A549 (cell line): ENCODE results near the gene GDF9. TPM values are rescaled to one million over a fixed set of nuclear protein-coding genes. Genes with fewer than 3 reads are reported as not detected.

ENCODE experiments used
- ATAC-seq, 2 experiments: fragments of 200-7000 bp in 1 of 2; fragments of >200 bp in 1 of 2; cut with Nextera tagmentation in 1 of 2; cut with Tn5 transposase in 1 of 2; 3 replicates each; pipeline versions ENCODE4 v1.8.0 to v1.9.1; 2018 to 2020; ENCODE audit warnings: mild to moderate bottlenecking in 1 of 2, moderate library complexity in 1 of 2
- CTCF ChIA-PET: fragments of 300-600 bp; sonication (Branson Sonifier 250); formaldehyde crosslinking; extraction: SDS; loops from one replicate; lab custom pipeline; 2021; ENCODE audit warnings: antibody characterized with exemption, inconsistent platforms; lab: Yijun Ruan, JAX
- POLR2A ChIA-PET: fragments of 350-600 bp; formaldehyde crosslinking; extraction: SDS; loops from one replicate; lab custom pipeline; 2021; ENCODE audit warnings: antibody characterized with exemption, inconsistent platforms; lab: Yijun Ruan, JAX
- DNase-seq, 2 experiments: peaks; one replicate each; pipeline versions ENCODE4 v3.0.0 to v3.0.0-alpha.2; 2011 to 2016; ENCODE audit warnings: low read depth in 1 of 2, low spot score in 1 of 2
- FAIRE-seq: peaks from 2 replicates; lab custom pipeline; 2011; peaks lifted over from hg19 to GRCh38; lab: Jason Lieb, UNC
- H3K27ac ChIP-seq, 2 experiments: fragments of >200 bp; sonication (Bioruptor Twin); formaldehyde crosslinking; 3 replicates each; pipeline ENCODE4 v1.5.1; 2016 to 2017
- H3K4me1 ChIP-seq: fragments of >200 bp; sonication (Bioruptor Twin); formaldehyde crosslinking; 3 replicates; pipeline ENCODE4 v1.6.1; 2016
- H3K4me2 ChIP-seq: fragments of >200 bp; sonication (Bioruptor Twin); formaldehyde crosslinking; 3 replicates; pipeline ENCODE4 v1.6.1; 2016
- H3K4me3 ChIP-seq: fragments of >200 bp; sonication (Bioruptor Twin); formaldehyde crosslinking; 3 replicates; pipeline ENCODE4 v1.5.1; 2016
- H3K9me3 ChIP-seq: fragments of >200 bp; sonication (Bioruptor Twin); formaldehyde crosslinking; 3 replicates; pipeline ENCODE4 v1.6.1; 2016
- CEBPB ChIP-seq, 2 experiments: fragments of >200 bp in 1 of 2; sonication (Bioruptor Twin) in 1 of 2; formaldehyde crosslinking in 1 of 2; IDR thresholded peaks; 2 replicates each; pipeline ENCODE4 v1.6.1; 2012 to 2016
- E2F6 ChIP-seq: IDR thresholded peaks from 2 replicates; pipeline ENCODE4 v1.6.1; 2012; ENCODE audit warnings: low read depth, borderline replicate concordance
- EHF ChIP-seq: fragments of 250-450 bp; sonication (Bioruptor Pico); IDR thresholded peaks from 2 replicates; pipeline ENCODE4 v1.5.0; 2020; ENCODE audit warnings: mild to moderate bottlenecking
- FOSB ChIP-seq: fragments of 250-450 bp; sonication (Bioruptor Pico); IDR thresholded peaks from 2 replicates; pipeline ENCODE4 v1.5.0; 2020; ENCODE audit warnings: mild to moderate bottlenecking, moderate library complexity
- FOSL2 ChIP-seq, 2 experiments: fragments of 450-650 bp in 1 of 2; fragments of >200 bp in 1 of 2; sonication (Bioruptor Twin) in 1 of 2; formaldehyde crosslinking; IDR thresholded peaks; 2 replicates each; pipeline versions ENCODE4 v1.5.0 to v1.6.1; 2016 to 2020; ENCODE audit warnings: mild to moderate bottlenecking in 1 of 2, moderate library complexity in 1 of 2
- FOXS1 ChIP-seq: fragments of 250-450 bp; sonication (Bioruptor Pico); IDR thresholded peaks from 2 replicates; pipeline ENCODE4 v1.5.0; 2020; ENCODE audit warnings: mild to moderate bottlenecking, moderate library complexity
- GATA3 ChIP-seq: IDR thresholded peaks from 2 replicates; pipeline ENCODE4 v1.6.1; 2012; ENCODE audit warnings: borderline replicate concordance
- HDAC2 ChIP-seq: fragments of 200-600 bp; sonication (generic); IDR thresholded peaks from 2 replicates; pipeline ENCODE4 v1.6.1; 2016
- HOXA7 ChIP-seq: fragments of 250-450 bp; sonication (Bioruptor Pico); IDR thresholded peaks from 2 replicates; pipeline ENCODE4 v1.5.0; 2020; ENCODE audit warnings: mild to moderate bottlenecking, moderate library complexity
- HOXB5 ChIP-seq: fragments of 250-450 bp; sonication (Bioruptor Pico); IDR thresholded peaks from 2 replicates; pipeline ENCODE4 v1.5.0; 2020; ENCODE audit warnings: mild to moderate bottlenecking, moderate library complexity
- JUN ChIP-seq, 2 experiments: fragments of >200 bp; sonication (Bioruptor Twin); formaldehyde crosslinking; IDR thresholded peaks; 2 replicates in 1 of 2; 3 replicates in 1 of 2; pipeline ENCODE4 v1.6.1; 2016 to 2017
- KDM5A ChIP-seq: fragments of 200-600 bp; sonication (generic); IDR thresholded peaks from 2 replicates; pipeline ENCODE4 v1.6.1; 2016; ENCODE audit warnings: antibody characterized with exemption, mild to moderate bottlenecking
- PBX3 ChIP-seq: IDR thresholded peaks from 2 replicates; pipeline ENCODE4 v1.6.1; 2012
- RAD21 ChIP-seq, 2 experiments: fragments of >200 bp in 1 of 2; sonication (Bioruptor Twin) in 1 of 2; formaldehyde crosslinking in 1 of 2; IDR thresholded peaks in 1 of 2; conservative IDR thresholded peaks in 1 of 2; 2 replicates in 1 of 2; 3 replicates in 1 of 2; pipeline ENCODE4 v1.6.1; 2012 to 2018; ENCODE audit warnings: inconsistent platforms in 1 of 2
- SMC3 ChIP-seq: fragments of >200 bp; sonication (Bioruptor Twin); formaldehyde crosslinking; IDR thresholded peaks from 3 replicates; pipeline ENCODE4 v1.6.1; 2018; ENCODE audit warnings: inconsistent platforms
- WGBS: methylation state at CpG from one replicate; pipeline ENCODE4 v1.1.6; 2017; ENCODE audit errors: missing lambda C conversion rate; 5-methylcytosine and 5-hydroxymethylcytosine counted together
- polyA plus RNA-seq, 4 experiments: library from polyadenylated mRNA; depleted of rRNA in 3 of 4; stranded (reverse); fragments of >200 nt; fragmentation: RNase III in 1 of 4; extraction: RNeasy Plus Mini Kit Qiagen cat#74134 plus additional on column Dnase treatment in 1 of 4; gene quantifications; 2 replicates in 3 of 4; 3 replicates in 1 of 4; pipeline ENCODE4 v1.2.3, GENCODE V29; 2011 to 2017
- TF ChIP-seq, protein P1 (sequence below): fragments of >200 bp; sonication (Bioruptor Twin); formaldehyde crosslinking; IDR thresholded peaks from 3 replicates; pipeline ENCODE4 v1.5.1; 2016
- TF ChIP-seq, protein P2 (sequence below): fragments of 150-350 bp; IDR thresholded peaks from 2 replicates; pipeline ENCODE4 v1.6.1; 2014; ENCODE audit warnings: low read depth, mild to moderate bottlenecking, low read length

The GDF9 gene
- polyA plus RNA-seq, 2 of the 4 experiments (the other 2 are of a cell fraction), result 0.49 to 0.85 TPM

- no peak for FAIRE-seq
- H3K9me3 ChIP-seq, result no peaks in the 10 kb centered on the region
Observed at GRCh38 chr5:132821350-132821749, 44.9 kb downstream of the GDF9 start.

GRCh38 chr5:132820162-132820754 lies 46.0 kb downstream of the GDF9 start:
- Histone ChIP-seq H3K4me1 (0 out of 3 replicates have a peak, but pooled peaks cover 3% of the 10 kb centered on the region), H3K4me2 (peak overlapping the region; percentile 42), H3K27ac (peak overlapping the region in 1 of 2 experiments; percentile 49; a peak in 1 of 6 replicates), H3K9me3 (no peaks in the 10 kb centered on the region), H3K4me3 (no peak overlapping the region)
- ATAC-seq, result peak; percentile 84 to 96
- peak; percentile 90 for DNase-seq
- TF ChIP-seq E2F6 (no peak), JUN (IDR thresholded peaks at IDR 0.05) (no peak), RAD21 (conservative IDR thresholded peaks at IDR 0.05 in 1 of 2, IDR thresholded peaks at IDR 0.05 in 1 of 2) (peak; percentile 84 to 87), FOXS1 (no peak), PBX3 (no peak), SMC3 (peak; percentile 89), KDM5A (no peak)
- TF ChIP-seq, protein P1, sequence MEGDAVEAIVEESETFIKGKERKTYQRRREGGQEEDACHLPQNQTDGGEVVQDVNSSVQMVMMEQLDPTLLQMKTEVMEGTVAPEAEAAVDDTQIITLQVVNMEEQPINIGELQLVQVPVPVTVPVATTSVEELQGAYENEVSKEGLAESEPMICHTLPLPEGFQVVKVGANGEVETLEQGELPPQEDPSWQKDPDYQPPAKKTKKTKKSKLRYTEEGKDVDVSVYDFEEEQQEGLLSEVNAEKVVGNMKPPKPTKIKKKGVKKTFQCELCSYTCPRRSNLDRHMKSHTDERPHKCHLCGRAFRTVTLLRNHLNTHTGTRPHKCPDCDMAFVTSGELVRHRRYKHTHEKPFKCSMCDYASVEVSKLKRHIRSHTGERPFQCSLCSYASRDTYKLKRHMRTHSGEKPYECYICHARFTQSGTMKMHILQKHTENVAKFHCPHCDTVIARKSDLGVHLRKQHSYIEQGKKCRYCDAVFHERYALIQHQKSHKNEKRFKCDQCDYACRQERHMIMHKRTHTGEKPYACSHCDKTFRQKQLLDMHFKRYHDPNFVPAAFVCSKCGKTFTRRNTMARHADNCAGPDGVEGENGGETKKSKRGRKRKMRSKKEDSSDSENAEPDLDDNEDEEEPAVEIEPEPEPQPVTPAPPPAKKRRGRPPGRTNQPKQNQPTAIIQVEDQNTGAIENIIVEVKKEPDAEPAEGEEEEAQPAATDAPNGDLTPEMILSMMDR, result peak; percentile 93
- ChIA-PET CTCF (interaction anchor here (0.5 to 7.8 kb wide), 75 partner anchors 11 to 630 kb away, joined by 3 to 87 read pairs (median 4); partner anchors contain the start of genes CCNI2, IL13, KIF3A and SHROOM1), POLR2A (interaction anchor here (0.6 to 1.5 kb wide), 8 partner anchors 10 to 323 kb away, joined by 3 to 9 read pairs (median 4); partner anchors contain the start of genes GDF9, RAD50 and UQCRQ)
- peak; percentile 94 for FAIRE-seq
- WGBS, result 25% methylated on average over 15 of the region's 15 CpGs

More at GRCh38 chr5:132821350-132821749, 44.9 kb downstream of the GDF9 start:
- DNase-seq, result no peak
- POLR2A ChIA-PET, result no interaction called here
- CTCF ChIA-PET, result interaction anchor here (0.7 to 7.8 kb wide), 25 partner anchors 8 to 549 kb away, joined by 3 to 87 read pairs (median 8); partner anchors contain the start of genes CCNI2, KIF3A, SHROOM1 and SOWAHA
- Histone ChIP-seq H3K4me1 (0 out of 3 replicates have a peak, but pooled peaks cover 3% of the 10 kb centered on the region), H3K4me3 (no peak overlapping the region)
- 69% methylated on average over 2 of the region's 3 CpGs for WGBS
- TF ChIP-seq FOSB (CRISPR knock-in tag), result no peak
- no peak for TF ChIP-seq CEBPB (IDR thresholded peaks at IDR 0.05)
- no peak for TF ChIP-seq E2F6
- no peak for TF ChIP-seq HOXB5 (CRISPR knock-in tag)
- TF ChIP-seq HOXA7 (CRISPR knock-in tag), result no peak
- no peak for TF ChIP-seq KDM5A
- no peak for TF ChIP-seq FOSL2 (IDR thresholded peaks at IDR 0.05)
- no peak for TF ChIP-seq FOSL2 (CRISPR knock-in tag; IDR thresholded peaks at IDR 0.05)
- TF ChIP-seq, all 56 proteins: peak for 0
- Histone ChIP-seq H3K4me2 (no peak overlapping the region), H3K27ac (no peak overlapping the region)
- no peak for ATAC-seq

DNA sequence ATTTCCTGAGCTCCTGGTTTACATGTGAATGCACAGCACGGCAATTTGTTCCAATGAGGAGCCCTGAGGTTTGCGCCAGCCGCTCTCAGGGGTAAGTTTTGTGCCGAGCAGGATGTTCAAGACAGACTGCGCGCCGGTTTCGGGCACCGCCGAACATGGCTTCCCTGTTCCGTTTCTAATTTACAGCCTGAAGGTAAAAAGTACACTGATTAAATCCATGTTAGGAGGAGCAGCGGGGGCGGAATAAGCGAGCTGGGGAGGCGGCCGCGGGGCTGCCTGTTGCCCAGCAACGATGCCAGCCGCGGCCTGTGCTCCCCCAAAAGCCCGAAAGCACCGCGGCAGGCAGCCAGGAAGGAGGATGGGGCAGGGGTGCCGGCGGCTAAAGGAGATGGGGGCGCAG lies 46.8 kb downstream of the GDF9 start:
- 80% methylated on average over 26 of the region's 26 CpGs for WGBS
- no peak for TF ChIP-seq FOSB (CRISPR knock-in tag)
- no peak for TF ChIP-seq HDAC2
- TF ChIP-seq EHF (CRISPR knock-in tag), result no peak
- TF ChIP-seq JUN (IDR thresholded peaks at IDR 0.05), result no peak
- no peak for TF ChIP-seq GATA3
- TF ChIP-seq, protein P2, sequence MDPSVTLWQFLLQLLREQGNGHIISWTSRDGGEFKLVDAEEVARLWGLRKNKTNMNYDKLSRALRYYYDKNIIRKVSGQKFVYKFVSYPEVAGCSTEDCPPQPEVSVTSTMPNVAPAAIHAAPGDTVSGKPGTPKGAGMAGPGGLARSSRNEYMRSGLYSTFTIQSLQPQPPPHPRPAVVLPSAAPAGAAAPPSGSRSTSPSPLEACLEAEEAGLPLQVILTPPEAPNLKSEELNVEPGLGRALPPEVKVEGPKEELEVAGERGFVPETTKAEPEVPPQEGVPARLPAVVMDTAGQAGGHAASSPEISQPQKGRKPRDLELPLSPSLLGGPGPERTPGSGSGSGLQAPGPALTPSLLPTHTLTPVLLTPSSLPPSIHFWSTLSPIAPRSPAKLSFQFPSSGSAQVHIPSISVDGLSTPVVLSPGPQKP, result no peak
- no peak overlapping the region for H3K4me2 ChIP-seq
- H3K4me3 ChIP-seq, result no peak overlapping the region
- ChIA-PET POLR2A (interaction anchor here (1.0 to 1.5 kb wide), 3 partner anchors 47 to 322 kb away, joined by 3 to 9 read pairs (median 4); partner anchors contain the start of genes GDF9 and UQCRQ), CTCF (interaction anchor here (0.5 to 7.8 kb wide), 57 partner anchors 7 to 629 kb away, joined by 3 to 87 read pairs (median 4); partner anchors contain the start of genes CCNI2, IL13 and SHROOM1)
- no peak overlapping the region for H3K27ac ChIP-seq
- no peaks in the 10 kb centered on the region for H3K9me3 ChIP-seq
- DNase-seq, result no peak
- H3K4me1 ChIP-seq, result 0 out of 3 replicates have a peak, but pooled peaks cover 3% of the 10 kb centered on the region
- no peak for FAIRE-seq
- ATAC-seq, result no peak
